GM19351 (cell line): ENCODE data around the gene DRD4.

Source experiments
- ATAC-seq: cut with Tn5 transposase; IDR thresholded peaks from one replicate; pipeline ENCODE4 v1.9.1; 2021; ENCODE audit warnings: mild to moderate bottlenecking, moderate library complexity; ENCODE audit not compliant: unreplicated experiment

Gene DRD4

GRCh38 chr11:620935-621814 is 15.9 kb upstream of the DRD4 start:
- no peak for ATAC-seq

DNA sequence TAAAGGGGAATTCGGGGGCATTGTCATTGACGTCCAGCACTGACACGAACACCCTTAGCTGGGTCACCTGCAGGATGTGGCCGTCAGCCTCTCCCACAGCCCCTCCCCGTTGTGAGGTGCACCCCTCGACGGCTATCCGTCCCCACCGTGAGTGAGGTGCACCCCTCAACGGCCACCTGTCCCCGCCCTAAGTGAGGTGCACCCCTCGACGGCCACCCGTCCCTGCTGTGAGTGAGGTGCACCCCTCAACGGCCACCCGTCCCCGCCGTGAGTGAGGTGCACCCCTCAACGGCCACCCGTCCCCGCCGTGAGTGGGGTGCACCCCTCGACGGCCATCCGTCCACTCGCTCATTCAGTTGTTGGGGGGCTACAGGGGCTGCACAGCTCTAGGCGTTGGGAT is 15.2 kb upstream of the DRD4 start:
- ATAC-seq = no peak

DNA sequence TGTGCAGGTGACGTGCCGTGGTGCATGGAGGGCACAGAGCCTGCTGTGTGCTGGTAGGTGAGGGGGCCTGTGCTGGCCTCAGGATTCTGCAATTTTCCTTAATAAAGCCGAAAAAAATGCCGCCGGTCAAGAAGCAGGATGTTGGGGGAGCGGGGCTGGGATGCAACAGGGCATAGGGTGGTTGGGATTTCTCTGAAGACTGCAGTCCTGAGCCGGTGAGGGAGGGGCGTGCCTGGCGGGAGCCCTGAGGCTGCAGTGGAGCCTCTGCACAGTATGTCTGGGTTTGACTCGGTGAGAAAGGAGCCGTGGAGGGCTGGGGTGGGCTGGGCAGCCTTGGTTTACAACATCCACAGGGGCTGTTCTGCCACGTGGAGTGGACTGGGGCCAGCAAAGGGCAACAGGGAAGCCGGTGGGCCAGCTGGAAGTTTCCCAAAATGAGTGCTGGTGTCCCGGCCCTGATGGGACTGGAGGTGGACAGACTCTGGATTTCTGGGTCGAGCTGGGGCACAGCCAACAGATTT is 13.7 kb upstream of the DRD4 start:
- no peak for ATAC-seq

GRCh38 chr11:623999-624704 is 12.9 kb upstream of the DRD4 start:
- no peak for ATAC-seq

GRCh38 chr11:624705-625635 is 12.1 kb upstream of the DRD4 start, which contains the start of gene CDHR5:
CDHR5 (minus strand) TSS chr11:624955; CDS start chr11:624902, 53 bp downstream.
- no peak for ATAC-seq

GRCh38 chr11:625636-626268 is 11.3 kb upstream of the DRD4 start:
- ATAC-seq = no peak

DNA sequence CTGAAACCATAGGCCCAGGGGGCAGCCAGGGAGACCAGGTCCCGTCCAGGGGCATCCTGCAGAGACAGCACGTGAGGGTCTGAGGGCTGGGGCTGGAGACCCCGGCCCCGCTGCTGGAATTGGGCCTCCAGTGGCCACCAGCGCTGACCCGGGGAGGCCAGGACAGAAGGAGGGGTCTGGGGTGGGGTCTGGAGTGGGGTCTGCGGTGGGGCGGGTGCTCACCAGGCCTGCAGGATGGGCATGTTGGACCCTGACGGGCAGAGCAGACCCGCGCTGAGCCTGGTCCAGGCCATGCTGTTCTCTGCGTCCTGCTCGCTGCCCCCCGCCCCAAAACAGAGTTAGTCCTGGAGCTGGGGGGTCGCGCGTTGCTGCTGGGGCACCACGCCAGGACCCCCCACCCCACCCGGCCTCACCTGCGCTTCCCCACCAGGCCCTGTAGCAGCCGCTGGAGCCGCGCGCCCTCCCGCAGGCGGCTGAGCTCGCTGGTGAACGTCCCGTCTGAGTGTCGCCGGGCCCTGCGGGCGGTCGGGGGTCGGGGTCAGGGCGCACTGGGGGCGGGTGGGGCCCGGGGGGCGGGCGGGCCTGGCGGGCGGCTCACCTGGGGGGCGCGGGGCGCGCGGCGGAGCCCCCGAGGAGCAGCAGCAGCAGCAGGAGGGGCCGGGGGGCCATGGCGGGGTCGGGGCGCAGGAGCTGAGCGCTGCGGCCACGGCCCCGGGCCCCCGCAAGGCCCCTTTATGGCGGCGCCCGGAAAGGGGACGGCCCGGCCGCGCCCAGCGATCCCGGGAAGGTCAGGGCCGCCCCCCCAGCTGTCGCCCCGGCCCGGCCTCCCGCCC is 10.4 kb upstream of the DRD4 start, which contains the start of gene SCT:
TSS of gene SCT (minus strand) at position 707 of the 833 bp plus-strand sequence. CDS start at position 669, 38 bp downstream.
- no peak for ATAC-seq

GRCh38 chr11:627308-627576 is 9.8 kb upstream of the DRD4 start:
- ATAC-seq = no peak

DNA sequence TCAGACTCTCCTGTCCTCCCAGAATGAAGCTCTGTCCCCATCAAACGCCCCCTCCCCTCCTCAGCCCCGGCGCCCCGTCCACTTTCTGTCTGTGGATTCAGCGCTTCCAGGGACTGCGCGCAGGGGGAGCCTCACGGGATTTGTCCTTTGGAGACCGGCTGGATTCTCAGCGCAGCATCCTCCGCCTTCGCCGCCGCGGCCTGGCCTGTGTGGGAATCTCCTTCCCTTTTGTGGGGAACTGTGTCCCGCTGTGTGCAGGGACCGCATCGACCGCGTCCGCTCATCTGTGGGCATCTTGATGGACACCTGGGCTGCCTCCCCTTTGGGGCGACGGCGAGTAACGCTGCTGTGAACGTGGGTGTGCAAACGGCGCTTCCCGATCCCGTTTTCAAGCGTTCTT is 9.0 kb upstream of the DRD4 start:
- ATAC-seq = no peak

- ATAC-seq = no peak
Measured at GRCh38 chr11:629237-629583, 7.9 kb upstream of the DRD4 start.

GRCh38 chr11:630871-631270 is 6.2 kb upstream of the DRD4 start:
- ATAC-seq = no peak

DNA sequence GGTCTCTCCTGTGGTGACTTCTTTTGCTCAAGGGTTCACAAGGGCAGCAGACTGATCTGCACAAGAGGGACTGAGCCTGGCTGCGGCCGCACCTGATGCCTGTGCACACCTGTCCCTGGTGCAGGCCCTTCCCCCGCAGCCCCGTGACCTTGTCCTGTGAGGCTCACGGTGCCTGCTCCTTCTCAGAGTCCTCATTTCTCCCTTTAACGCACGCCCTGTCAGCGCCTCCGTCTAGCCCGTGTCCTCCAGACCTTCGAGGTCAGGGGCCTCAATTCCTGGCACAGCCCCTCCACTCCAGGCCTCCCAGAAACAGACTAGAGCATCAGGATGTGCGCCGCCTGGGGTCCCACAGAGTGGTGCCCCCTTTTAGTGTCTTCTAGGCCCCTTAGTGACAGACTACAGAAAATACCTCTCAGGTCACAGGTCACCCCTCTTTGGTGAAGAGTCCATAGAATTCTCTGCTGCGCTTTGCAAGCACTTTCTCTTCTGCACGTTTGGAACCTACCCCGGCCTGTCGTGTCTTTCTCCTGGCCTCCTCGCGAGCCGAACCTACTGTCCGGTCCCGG is 1.0 kb upstream of the DRD4 start:
- no peak for ATAC-seq

DNA sequence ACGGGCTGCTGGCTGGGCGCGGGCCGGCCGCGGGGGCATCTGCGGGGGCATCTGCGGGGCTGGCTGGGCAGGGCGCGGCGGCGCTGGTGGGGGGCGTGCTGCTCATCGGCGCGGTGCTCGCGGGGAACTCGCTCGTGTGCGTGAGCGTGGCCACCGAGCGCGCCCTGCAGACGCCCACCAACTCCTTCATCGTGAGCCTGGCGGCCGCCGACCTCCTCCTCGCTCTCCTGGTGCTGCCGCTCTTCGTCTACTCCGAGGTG is 194 bp downstream of the DRD4 start:
- no peak for ATAC-seq

- ATAC-seq = no peak
Measured at GRCh38 chr11:637593-638521, 788 bp downstream of the DRD4 start.

DNA sequence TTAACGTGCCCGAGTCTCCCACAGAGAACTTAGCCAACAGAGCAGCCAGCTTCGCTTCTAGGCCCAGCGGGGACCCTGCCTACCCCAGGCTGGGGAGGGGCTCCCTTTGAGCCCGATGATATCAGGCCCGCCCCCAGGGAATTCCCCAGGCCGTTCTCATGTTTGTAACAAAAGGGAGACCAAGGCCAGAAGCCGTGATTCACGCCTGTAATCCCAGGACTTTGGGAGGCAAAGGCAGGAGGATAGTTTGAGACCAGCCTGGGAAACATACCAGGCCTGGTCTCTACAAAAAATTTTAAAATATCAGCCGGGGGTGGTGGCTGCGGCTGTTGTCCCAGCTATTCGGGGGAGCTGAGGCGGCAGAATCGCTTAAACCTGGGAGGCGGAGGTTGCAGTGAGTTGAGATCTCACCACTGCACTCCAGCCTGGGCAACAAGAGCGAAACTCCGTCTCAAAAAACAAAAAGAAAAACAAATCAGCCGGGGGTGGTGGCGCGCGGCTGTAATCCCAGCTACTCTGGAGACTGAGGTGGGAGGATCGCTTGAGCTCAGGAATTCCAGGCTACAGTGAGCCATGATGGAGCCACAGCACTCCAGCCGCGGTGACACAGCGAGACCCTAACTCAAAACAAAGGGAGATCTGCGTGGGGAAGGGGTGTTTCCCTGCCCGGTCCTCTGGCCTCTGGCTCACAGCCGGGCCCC is 1.7 kb downstream of the DRD4 start:
- no peak for ATAC-seq

- ATAC-seq = no peak
Measured at GRCh38 chr11:639332-639955, 2.4 kb downstream of the DRD4 start.

- ATAC-seq = no peak
Measured at GRCh38 chr11:640021-640706, 3.1 kb downstream of the DRD4 start.
